Endodermal cell (in vitro differentiated cells): ENCODE data around the gene GABRG3. TPM values are rescaled to one million over a fixed set of nuclear protein-coding genes. Genes with fewer than 3 reads are reported as not detected.

ENCODE experiments used
- DNase-seq: peaks from one replicate; pipeline ENCODE4 v3.0.0-alpha.2; 2017
- H3K27ac ChIP-seq: 2 replicates; pipeline ENCODE4 v1.5.1; 2013; ENCODE audit warnings: mild to moderate bottlenecking, low read depth, low read length, moderate library complexity
- H3K27me3 ChIP-seq: 2 replicates; pipeline ENCODE4 v1.6.1; 2013; ENCODE audit warnings: mild to moderate bottlenecking, low read length, moderate library complexity; ENCODE audit not compliant: insufficient read depth, control insufficient read depth, poor library complexity, severe bottlenecking
- H3K36me3 ChIP-seq: 2 replicates; pipeline ENCODE4 v1.7.0; 2013; ENCODE audit warnings: mild to moderate bottlenecking, low read length, moderate library complexity; ENCODE audit not compliant: control insufficient read depth, insufficient read depth
- H3K4me1 ChIP-seq: one replicate; pipeline ENCODE4 v1.7.0; 2013; ENCODE audit warnings: low read length; ENCODE audit not compliant: control insufficient read depth, insufficient read depth
- H3K4me3 ChIP-seq: 2 replicates; pipeline ENCODE4 v1.5.1; 2013; ENCODE audit warnings: mild to moderate bottlenecking, low read length, moderate library complexity
- H3K9ac ChIP-seq: 2 replicates; pipeline ENCODE4 v1.6.1; 2013; ENCODE audit warnings: mild to moderate bottlenecking, low read length, moderate library complexity; ENCODE audit not compliant: poor library complexity, severe bottlenecking; ENCODE audit errors: extremely low read depth
- H3K9me3 ChIP-seq: 2 replicates; pipeline ENCODE4 v1.6.1; 2013; ENCODE audit warnings: mild to moderate bottlenecking, low read length, moderate library complexity; ENCODE audit not compliant: control insufficient read depth
- H3K27ac Mint-ChIP-seq: 2 replicates; pipeline ENCODE4 v1.8.0; 2020; ENCODE audit warnings: mixed read lengths
- H3K27me3 Mint-ChIP-seq: 2 replicates; pipeline ENCODE4 v1.8.0; 2021; ENCODE audit warnings: mild to moderate bottlenecking, mixed read lengths; ENCODE audit not compliant: insufficient read depth
- H3K36me3 Mint-ChIP-seq: 2 replicates; pipeline ENCODE4 v1.8.0; 2020; ENCODE audit warnings: low read depth, mixed read lengths
- H3K4me1 Mint-ChIP-seq: 2 replicates; pipeline ENCODE4 v1.8.0; 2020; ENCODE audit warnings: mixed read lengths
- H3K4me3 Mint-ChIP-seq: 2 replicates; pipeline ENCODE4 v1.8.0; 2020; ENCODE audit warnings: mild to moderate bottlenecking, moderate library complexity, mixed read lengths
- H3K9me3 Mint-ChIP-seq: 2 replicates; pipeline ENCODE4 v1.8.0; 2020; ENCODE audit warnings: mild to moderate bottlenecking, mixed read lengths
- WGBS, 2 experiments: methylation state at CpG; one replicate each; pipeline versions ENCODE4 v1.1.5 to v1.1.7; 2013; ENCODE audit warnings: missing lambda C conversion rate in 2 of 2, mixed read lengths in 1 of 2; ENCODE audit not compliant: insufficient coverage in 1 of 2, insufficient read length in 1 of 2; 5-methylcytosine and 5-hydroxymethylcytosine counted together
- total RNA-seq, 2 donors: library from RNA; stranded (reverse); fragmentation: NEBNext Ultra II Directional in 1 of 2; extraction: Animal tissue kit (Norgen Biotek cat#: 25700) in 1 of 2; gene quantifications; 2 replicates in 1 of 2; 3 replicates in 1 of 2; pipeline ENCODE4 v1.2.1, GENCODE V29; 2021
- TF ChIP-seq, protein P1 (sequence below): fragments of 200-600 bp; sonication (generic); conservative IDR thresholded peaks from 2 replicates; pipeline ENCODE4 v1.5.0; 2021; ENCODE audit warnings: antibody characterized with exemption, mild to moderate bottlenecking

GABRG3 gene
- total RNA-seq, 2 donors from 2014 or later, result 0.48 to 0.84 TPM

DNA sequence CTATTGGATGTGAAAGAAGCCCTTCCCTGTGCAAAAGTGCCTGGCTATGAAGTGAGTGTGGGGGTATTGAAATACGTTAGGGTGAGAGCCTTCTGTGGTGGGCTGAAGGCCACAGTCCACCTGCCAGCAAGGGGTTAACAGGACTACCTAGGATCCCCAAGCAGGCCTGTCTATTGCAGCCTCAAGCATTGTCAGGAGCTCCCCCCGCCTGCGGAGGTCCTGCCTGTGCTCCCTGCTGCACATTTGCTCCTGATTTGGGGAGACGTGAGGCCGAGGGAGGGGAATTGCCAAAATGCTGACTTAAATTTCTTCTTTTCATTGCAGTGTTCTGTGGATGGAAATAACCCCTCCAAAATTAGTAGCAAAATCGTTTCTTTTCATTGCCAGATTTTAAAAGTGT, 56.2 kb downstream of the GABRG3 start:
- Histone ChIP-seq H3K27ac (no peak overlapping the region), H3K4me1 (peaks cover 3% of the 10 kb centered on the region), H3K9me3 (no peaks in the 10 kb centered on the region), H3K36me3 (no peaks in the 10 kb centered on the region), H3K4me3 (no peak overlapping the region), H3K27me3 (no peaks in the 10 kb centered on the region), H3K9ac (no peak overlapping the region)
- no peak for DNase-seq
- WGBS, 2 experiments, result 62 to 66% methylated on average over 4 to 6 of the region's 6 CpGs
- H3K27me3 Mint-ChIP-seq, result no peaks in the 10 kb centered on the region
- no peak overlapping the region for H3K4me3 Mint-ChIP-seq
- H3K4me1 Mint-ChIP-seq, result no peaks in the 10 kb centered on the region
- H3K27ac Mint-ChIP-seq, result peak overlapping the region; percentile 54
- TF ChIP-seq, protein P1, sequence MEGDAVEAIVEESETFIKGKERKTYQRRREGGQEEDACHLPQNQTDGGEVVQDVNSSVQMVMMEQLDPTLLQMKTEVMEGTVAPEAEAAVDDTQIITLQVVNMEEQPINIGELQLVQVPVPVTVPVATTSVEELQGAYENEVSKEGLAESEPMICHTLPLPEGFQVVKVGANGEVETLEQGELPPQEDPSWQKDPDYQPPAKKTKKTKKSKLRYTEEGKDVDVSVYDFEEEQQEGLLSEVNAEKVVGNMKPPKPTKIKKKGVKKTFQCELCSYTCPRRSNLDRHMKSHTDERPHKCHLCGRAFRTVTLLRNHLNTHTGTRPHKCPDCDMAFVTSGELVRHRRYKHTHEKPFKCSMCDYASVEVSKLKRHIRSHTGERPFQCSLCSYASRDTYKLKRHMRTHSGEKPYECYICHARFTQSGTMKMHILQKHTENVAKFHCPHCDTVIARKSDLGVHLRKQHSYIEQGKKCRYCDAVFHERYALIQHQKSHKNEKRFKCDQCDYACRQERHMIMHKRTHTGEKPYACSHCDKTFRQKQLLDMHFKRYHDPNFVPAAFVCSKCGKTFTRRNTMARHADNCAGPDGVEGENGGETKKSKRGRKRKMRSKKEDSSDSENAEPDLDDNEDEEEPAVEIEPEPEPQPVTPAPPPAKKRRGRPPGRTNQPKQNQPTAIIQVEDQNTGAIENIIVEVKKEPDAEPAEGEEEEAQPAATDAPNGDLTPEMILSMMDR, result no peak
- H3K9me3 Mint-ChIP-seq, result no peaks in the 10 kb centered on the region
- no peaks in the 10 kb centered on the region for H3K36me3 Mint-ChIP-seq

DNA sequence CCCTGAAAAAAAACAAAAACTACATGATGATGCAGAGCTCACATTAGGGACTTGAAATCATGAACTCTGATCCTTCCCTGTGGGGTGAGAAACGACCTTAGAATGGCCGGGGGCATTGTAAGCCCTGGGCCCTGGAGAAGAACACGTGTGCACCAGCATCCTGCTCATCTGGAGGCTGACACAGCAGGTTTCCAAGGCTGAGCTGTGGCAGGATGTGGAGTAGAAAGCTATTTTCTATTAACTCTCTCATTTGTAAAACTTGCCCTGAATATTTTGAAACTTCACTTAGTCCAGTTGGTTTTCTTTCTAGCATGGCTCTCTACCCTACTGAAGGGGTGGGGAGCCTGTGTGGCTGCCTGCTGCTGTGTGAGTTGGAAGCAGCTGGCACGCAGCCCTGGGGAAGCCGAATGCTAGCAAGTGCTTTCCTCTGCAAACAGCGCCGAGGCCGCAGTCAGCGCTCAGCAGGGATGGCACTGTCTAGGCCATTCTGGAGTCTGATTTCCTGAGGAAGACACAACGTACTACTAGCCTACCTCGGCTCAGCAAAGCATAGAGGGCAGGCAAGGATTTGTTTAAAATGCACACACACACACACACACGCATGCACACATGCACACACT, 58.0 kb downstream of the GABRG3 start:
- H3K36me3 ChIP-seq, result no peaks in the 10 kb centered on the region
- H3K9ac ChIP-seq, result no peak overlapping the region
- WGBS, 2 experiments, result 75 to 83% methylated on average over 3 to 12 of the region's 12 CpGs
- Mint-ChIP-seq H3K27ac (no peak overlapping the region), H3K4me1 (no peaks in the 10 kb centered on the region), H3K36me3 (no peaks in the 10 kb centered on the region), H3K27me3 (no peaks in the 10 kb centered on the region), H3K4me3 (no peak overlapping the region), H3K9me3 (no peaks in the 10 kb centered on the region)
- peaks cover 3% of the 10 kb centered on the region for H3K4me1 ChIP-seq
- no peak overlapping the region for H3K27ac ChIP-seq
- no peak for DNase-seq
- TF ChIP-seq, protein P1, result no peak
- H3K27me3 ChIP-seq, result no peaks in the 10 kb centered on the region
- no peaks in the 10 kb centered on the region for H3K9me3 ChIP-seq
- no peak overlapping the region for H3K4me3 ChIP-seq

- H3K9me3 ChIP-seq, result no peaks in the 10 kb centered on the region
- Mint-ChIP-seq H3K36me3 (no peaks in the 10 kb centered on the region), H3K27ac (no peak overlapping the region), H3K4me3 (no peak overlapping the region), H3K27me3 (no peaks in the 10 kb centered on the region), H3K4me1 (no peaks in the 10 kb centered on the region), H3K9me3 (peaks cover 10% of the 10 kb centered on the region)
- no peaks in the 10 kb centered on the region for H3K36me3 ChIP-seq
- TF ChIP-seq, protein P1, result no peak
- no peak for DNase-seq
- 91 to 94% methylated on average over 13 to 14 of the region's 14 CpGs for WGBS, 2 experiments
- no peaks in the 10 kb centered on the region for H3K4me1 ChIP-seq
- H3K27me3 ChIP-seq, result no peaks in the 10 kb centered on the region
- no peak overlapping the region for H3K9ac ChIP-seq
- no peak overlapping the region for H3K27ac ChIP-seq
- no peak overlapping the region for H3K4me3 ChIP-seq
Measured at GRCh38 chr15:27036210-27036609, 65.2 kb downstream of the GABRG3 start.
